Measurements from ENCODE around the gene ZNF385B. TPM values are rescaled to one million over a fixed set of nuclear protein-coding genes. Genes with fewer than 3 reads are reported as not detected.

ZNF385B gene
- total RNA-seq, 1 donor from 2014 or later, result not detected

- no peak for TF ChIP-seq CTCF (IDR thresholded peaks at IDR 0.05; ENCODE audit: insufficient read depth, low read length, severe bottlenecking)
- no peaks in the 10 kb centered on the region for H3K36me3 ChIP-seq (ENCODE audit: control insufficient read depth, insufficient read depth, low read length)
- no peak for FAIRE-seq
Measured at GRCh38 chr2:179539124-179539511, 322.3 kb downstream of the ZNF385B start.

GRCh38 chr2:179538406-179539123 lies 322.8 kb downstream of the ZNF385B start:
- Histone ChIP-seq H3K27me3 (ENCODE audit: control insufficient read depth, insufficient read depth, low read length) (no peaks in the 10 kb centered on the region), H3K4me3 (ENCODE audit: low read depth, low read length) (no peak overlapping the region), H3K36me3 (ENCODE audit: control insufficient read depth, insufficient read depth, low read length) (no peaks in the 10 kb centered on the region)
- DNase-seq (ENCODE audit: low read depth) (peak; percentile 81), FAIRE-seq (no peak)
- TF ChIP-seq CTCF (IDR thresholded peaks at IDR 0.05; ENCODE audit: insufficient read depth, low read length, severe bottlenecking), result no peak

More at GRCh38 chr2:179539124-179539511, 322.3 kb downstream of the ZNF385B start:
- no peaks in the 10 kb centered on the region for H3K27me3 ChIP-seq (ENCODE audit: control insufficient read depth, insufficient read depth, low read length)
- H3K4me3 ChIP-seq (ENCODE audit: low read depth, low read length), result no peak overlapping the region
- DNase-seq (ENCODE audit: low read depth), result no peak

- FAIRE-seq (no peak), DNase-seq (ENCODE audit: low read depth) (peak; percentile 3)
- H3K36me3 ChIP-seq (ENCODE audit: control insufficient read depth, insufficient read depth, low read length), result no peaks in the 10 kb centered on the region
- H3K27me3 ChIP-seq (ENCODE audit: control insufficient read depth, insufficient read depth, low read length), result no peaks in the 10 kb centered on the region
- TF ChIP-seq CTCF (IDR thresholded peaks at IDR 0.05; ENCODE audit: insufficient read depth, low read length, severe bottlenecking), result no peak
- H3K4me3 ChIP-seq (ENCODE audit: low read depth, low read length), result no peak overlapping the region
Measured at GRCh38 chr2:179536185-179536584, 325.2 kb downstream of the ZNF385B start.

GRCh38 chr2:179533875-179534274 lies 327.5 kb downstream of the ZNF385B start:
- FAIRE-seq (no peak), DNase-seq (ENCODE audit: low read depth) (no peak)
- no peak for TF ChIP-seq CTCF (IDR thresholded peaks at IDR 0.05; ENCODE audit: insufficient read depth, low read length, severe bottlenecking)

GRCh38 chr2:179532863-179533278 lies 328.5 kb downstream of the ZNF385B start:
- DNase-seq (ENCODE audit: low read depth) (peak; percentile 7), FAIRE-seq (no peak)
- no peak overlapping the region for H3K4me3 ChIP-seq (ENCODE audit: low read depth, low read length)
- TF ChIP-seq CTCF (IDR thresholded peaks at IDR 0.05; ENCODE audit: insufficient read depth, low read length, severe bottlenecking), result no peak
- no peaks in the 10 kb centered on the region for H3K36me3 ChIP-seq (ENCODE audit: control insufficient read depth, insufficient read depth, low read length)
- H3K27me3 ChIP-seq (ENCODE audit: control insufficient read depth, insufficient read depth, low read length), result no peaks in the 10 kb centered on the region

More at GRCh38 chr2:179533875-179534274, 327.5 kb downstream of the ZNF385B start:
- Histone ChIP-seq H3K4me3 (ENCODE audit: low read depth, low read length) (no peak overlapping the region), H3K36me3 (ENCODE audit: control insufficient read depth, insufficient read depth, low read length) (no peaks in the 10 kb centered on the region), H3K27me3 (ENCODE audit: control insufficient read depth, insufficient read depth, low read length) (no peaks in the 10 kb centered on the region)

Measured in bronchial epithelial cell (primary cell).